A549 (cell line): ENCODE measurements around the gene FKBP2.

Experiments used
- BCL3 ChIP-seq: fragments of >200 bp; sonication (Bioruptor Twin); formaldehyde crosslinking; IDR thresholded peaks from 3 replicates; pipeline ENCODE4 v1.6.1; 2016
- BHLHE40 ChIP-seq: IDR thresholded peaks from 2 replicates; pipeline ENCODE4 v1.6.1; 2012; ENCODE audit warnings: low read depth, low read length, inconsistent platforms
- CTCF ChIP-seq: fragments of >200 bp; sonication (Bioruptor Twin); formaldehyde crosslinking; IDR thresholded peaks from 3 replicates; pipeline ENCODE4 v1.5.1; 2016
- GATA3 ChIP-seq: IDR thresholded peaks from 2 replicates; pipeline ENCODE4 v1.6.1; 2012; ENCODE audit warnings: borderline replicate concordance
- POLR2A ChIP-seq: IDR thresholded peaks from 2 replicates; pipeline ENCODE4 v1.6.1; 2012; ENCODE audit warnings: mild to moderate bottlenecking, low read length
- RCOR1 ChIP-seq: fragments of 150-350 bp; IDR thresholded peaks from 2 replicates; pipeline ENCODE4 v1.6.1; 2014; ENCODE audit warnings: antibody characterized with exemption, low read length, low read depth
- SMC3 ChIP-seq: fragments of >200 bp; sonication (Bioruptor Twin); formaldehyde crosslinking; IDR thresholded peaks from 3 replicates; pipeline ENCODE4 v1.6.1; 2018; ENCODE audit warnings: inconsistent platforms
- USF2 ChIP-seq: fragments of 450-650 bp; IDR thresholded peaks from 2 replicates; pipeline ENCODE4 v1.6.1; 2014; ENCODE audit warnings: antibody characterized with exemption
- TF ChIP-seq, protein P1 (sequence below): fragments of 200-600 bp; sonication (generic); IDR thresholded peaks from 2 replicates; pipeline ENCODE4 v1.6.1; 2016; ENCODE audit warnings: antibody characterized with exemption, mild to moderate bottlenecking, moderate library complexity

DNA sequence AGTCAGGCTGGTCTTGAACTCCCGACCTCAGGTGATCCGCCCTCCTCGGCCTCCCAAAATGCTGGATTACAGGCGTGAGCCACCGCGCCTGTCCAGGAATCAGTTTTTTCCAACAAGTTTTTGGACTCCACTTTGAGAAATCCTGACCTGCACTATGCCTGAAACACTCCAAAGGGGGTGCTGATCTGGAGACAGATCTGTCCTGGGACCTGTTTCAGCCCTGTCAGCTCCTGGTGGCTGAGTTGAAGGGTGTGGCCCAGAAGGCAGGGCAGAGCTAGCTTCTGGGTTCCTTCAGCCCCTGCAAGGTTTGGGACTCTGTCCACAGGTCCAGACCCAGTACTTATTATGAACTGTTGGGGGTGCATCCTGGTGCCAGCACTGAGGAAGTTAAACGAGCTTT lies 9.3 kb upstream of the FKBP2 start:
- TF ChIP-seq CTCF (no peak), USF2 (no peak), POLR2A (no peak), SMC3 (no peak), RCOR1 (no peak), GATA3 (no peak), BHLHE40 (no peak), BCL3 (no peak)
- TF ChIP-seq, protein P1, sequence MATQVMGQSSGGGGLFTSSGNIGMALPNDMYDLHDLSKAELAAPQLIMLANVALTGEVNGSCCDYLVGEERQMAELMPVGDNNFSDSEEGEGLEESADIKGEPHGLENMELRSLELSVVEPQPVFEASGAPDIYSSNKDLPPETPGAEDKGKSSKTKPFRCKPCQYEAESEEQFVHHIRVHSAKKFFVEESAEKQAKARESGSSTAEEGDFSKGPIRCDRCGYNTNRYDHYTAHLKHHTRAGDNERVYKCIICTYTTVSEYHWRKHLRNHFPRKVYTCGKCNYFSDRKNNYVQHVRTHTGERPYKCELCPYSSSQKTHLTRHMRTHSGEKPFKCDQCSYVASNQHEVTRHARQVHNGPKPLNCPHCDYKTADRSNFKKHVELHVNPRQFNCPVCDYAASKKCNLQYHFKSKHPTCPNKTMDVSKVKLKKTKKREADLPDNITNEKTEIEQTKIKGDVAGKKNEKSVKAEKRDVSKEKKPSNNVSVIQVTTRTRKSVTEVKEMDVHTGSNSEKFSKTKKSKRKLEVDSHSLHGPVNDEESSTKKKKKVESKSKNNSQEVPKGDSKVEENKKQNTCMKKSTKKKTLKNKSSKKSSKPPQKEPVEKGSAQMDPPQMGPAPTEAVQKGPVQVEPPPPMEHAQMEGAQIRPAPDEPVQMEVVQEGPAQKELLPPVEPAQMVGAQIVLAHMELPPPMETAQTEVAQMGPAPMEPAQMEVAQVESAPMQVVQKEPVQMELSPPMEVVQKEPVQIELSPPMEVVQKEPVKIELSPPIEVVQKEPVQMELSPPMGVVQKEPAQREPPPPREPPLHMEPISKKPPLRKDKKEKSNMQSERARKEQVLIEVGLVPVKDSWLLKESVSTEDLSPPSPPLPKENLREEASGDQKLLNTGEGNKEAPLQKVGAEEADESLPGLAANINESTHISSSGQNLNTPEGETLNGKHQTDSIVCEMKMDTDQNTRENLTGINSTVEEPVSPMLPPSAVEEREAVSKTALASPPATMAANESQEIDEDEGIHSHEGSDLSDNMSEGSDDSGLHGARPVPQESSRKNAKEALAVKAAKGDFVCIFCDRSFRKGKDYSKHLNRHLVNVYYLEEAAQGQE = no peak
